Measurements from ENCODE around the gene AP2A2. TPM values are rescaled to one million over a fixed set of nuclear protein-coding genes. Genes with fewer than 3 reads are reported as not detected.

AP2A2 gene
- total RNA-seq, 1 experiment from 2014 or later: 123 TPM

- ATAC-seq (no peak), DNase-seq (ENCODE audit: low read depth, low spot score) (no peak)
- CTCF ChIA-PET: no interaction called here
- no peaks in the 10 kb centered on the region for H3K4me1 ChIP-seq (ENCODE audit: control insufficient read depth, insufficient read depth, low read length)
- no TSS peak for BruUV-seq (replicated peaks)
- intact Hi-C loops (cut with micrococcal nuclease; ENCODE audit: unreplicated experiment): no loop called here
- no peak overlapping the region for H3K27ac ChIP-seq (ENCODE audit: low read length)
- in situ Hi-C loops (cut with HindIII; ENCODE audit: low pct_unique_long_range_greater_than_20kb, low sequenced_read_pairs): no loop called here
- H3K9me3 ChIP-seq (ENCODE audit: control insufficient read depth, insufficient read depth, low read depth, low read length): no peaks in the 10 kb centered on the region
- no peak overlapping the region for H3K4me3 ChIP-seq (ENCODE audit: low read depth in 2 of 2, low read length in 2 of 2)
- H3K27me3 ChIP-seq (ENCODE audit: control insufficient read depth, insufficient read depth, low read length): no peaks in the 10 kb centered on the region
- H3K36me3 ChIP-seq (ENCODE audit: control insufficient read depth, insufficient read depth, low read length): no peaks in the 10 kb centered on the region; the same call in 1 of the 2 replicates
- POLR2A ChIA-PET: no interaction called here
- TF ChIP-seq, protein P1, sequence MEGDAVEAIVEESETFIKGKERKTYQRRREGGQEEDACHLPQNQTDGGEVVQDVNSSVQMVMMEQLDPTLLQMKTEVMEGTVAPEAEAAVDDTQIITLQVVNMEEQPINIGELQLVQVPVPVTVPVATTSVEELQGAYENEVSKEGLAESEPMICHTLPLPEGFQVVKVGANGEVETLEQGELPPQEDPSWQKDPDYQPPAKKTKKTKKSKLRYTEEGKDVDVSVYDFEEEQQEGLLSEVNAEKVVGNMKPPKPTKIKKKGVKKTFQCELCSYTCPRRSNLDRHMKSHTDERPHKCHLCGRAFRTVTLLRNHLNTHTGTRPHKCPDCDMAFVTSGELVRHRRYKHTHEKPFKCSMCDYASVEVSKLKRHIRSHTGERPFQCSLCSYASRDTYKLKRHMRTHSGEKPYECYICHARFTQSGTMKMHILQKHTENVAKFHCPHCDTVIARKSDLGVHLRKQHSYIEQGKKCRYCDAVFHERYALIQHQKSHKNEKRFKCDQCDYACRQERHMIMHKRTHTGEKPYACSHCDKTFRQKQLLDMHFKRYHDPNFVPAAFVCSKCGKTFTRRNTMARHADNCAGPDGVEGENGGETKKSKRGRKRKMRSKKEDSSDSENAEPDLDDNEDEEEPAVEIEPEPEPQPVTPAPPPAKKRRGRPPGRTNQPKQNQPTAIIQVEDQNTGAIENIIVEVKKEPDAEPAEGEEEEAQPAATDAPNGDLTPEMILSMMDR (IDR thresholded peaks at IDR 0.05): no peak
- TF ChIP-seq POLR2AphosphoS5 (IDR thresholded peaks at IDR 0.05; ENCODE audit: low read depth, low read length): no peak
- TF ChIP-seq SIN3A (IDR thresholded peaks at IDR 0.05; ENCODE audit: borderline replicate concordance, insufficient read depth, low read depth, low read length): no peak
- TF ChIP-seq, protein P2, sequence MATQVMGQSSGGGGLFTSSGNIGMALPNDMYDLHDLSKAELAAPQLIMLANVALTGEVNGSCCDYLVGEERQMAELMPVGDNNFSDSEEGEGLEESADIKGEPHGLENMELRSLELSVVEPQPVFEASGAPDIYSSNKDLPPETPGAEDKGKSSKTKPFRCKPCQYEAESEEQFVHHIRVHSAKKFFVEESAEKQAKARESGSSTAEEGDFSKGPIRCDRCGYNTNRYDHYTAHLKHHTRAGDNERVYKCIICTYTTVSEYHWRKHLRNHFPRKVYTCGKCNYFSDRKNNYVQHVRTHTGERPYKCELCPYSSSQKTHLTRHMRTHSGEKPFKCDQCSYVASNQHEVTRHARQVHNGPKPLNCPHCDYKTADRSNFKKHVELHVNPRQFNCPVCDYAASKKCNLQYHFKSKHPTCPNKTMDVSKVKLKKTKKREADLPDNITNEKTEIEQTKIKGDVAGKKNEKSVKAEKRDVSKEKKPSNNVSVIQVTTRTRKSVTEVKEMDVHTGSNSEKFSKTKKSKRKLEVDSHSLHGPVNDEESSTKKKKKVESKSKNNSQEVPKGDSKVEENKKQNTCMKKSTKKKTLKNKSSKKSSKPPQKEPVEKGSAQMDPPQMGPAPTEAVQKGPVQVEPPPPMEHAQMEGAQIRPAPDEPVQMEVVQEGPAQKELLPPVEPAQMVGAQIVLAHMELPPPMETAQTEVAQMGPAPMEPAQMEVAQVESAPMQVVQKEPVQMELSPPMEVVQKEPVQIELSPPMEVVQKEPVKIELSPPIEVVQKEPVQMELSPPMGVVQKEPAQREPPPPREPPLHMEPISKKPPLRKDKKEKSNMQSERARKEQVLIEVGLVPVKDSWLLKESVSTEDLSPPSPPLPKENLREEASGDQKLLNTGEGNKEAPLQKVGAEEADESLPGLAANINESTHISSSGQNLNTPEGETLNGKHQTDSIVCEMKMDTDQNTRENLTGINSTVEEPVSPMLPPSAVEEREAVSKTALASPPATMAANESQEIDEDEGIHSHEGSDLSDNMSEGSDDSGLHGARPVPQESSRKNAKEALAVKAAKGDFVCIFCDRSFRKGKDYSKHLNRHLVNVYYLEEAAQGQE (IDR thresholded peaks at IDR 0.05; ENCODE audit: insufficient read depth in 1 of 2, low read depth in 2 of 2, low read length in 1 of 2): no peak
- no peak for TF ChIP-seq TCF7L2 (IDR thresholded peaks at IDR 0.05; ENCODE audit: low read depth, low read length)
Measured at GRCh38 chr11:1014276-1014675, 88.6 kb downstream of the AP2A2 start.

DNA sequence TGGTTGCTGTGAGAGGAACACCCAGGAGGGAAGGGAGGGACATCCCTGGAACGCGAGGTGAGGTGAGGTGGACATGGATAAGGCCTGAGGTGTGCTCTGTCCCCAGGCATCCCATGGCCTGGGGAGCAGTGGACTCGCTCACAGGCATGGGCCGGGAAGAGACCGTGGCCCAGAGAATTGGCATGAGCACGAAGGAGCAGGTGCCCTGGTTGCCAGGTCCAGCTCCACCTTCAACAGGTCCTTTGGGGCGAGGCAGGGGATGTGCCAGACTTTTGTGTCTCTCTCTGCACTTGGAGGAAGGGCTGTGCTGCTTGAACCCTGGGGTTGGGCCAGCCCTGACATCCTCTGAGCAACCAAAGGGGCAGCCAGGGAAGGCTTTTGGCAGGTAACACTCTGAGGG is 89.4 kb downstream of the AP2A2 start:
- POLR2A ChIA-PET: no interaction called here

More for the DNA sequence above, 89.4 kb downstream of the AP2A2 start:
- no peak for DNase-seq (ENCODE audit: low read depth, low spot score)
- Histone ChIP-seq H3K27ac (ENCODE audit: low read length) (no peak overlapping the region), H3K27me3 (ENCODE audit: control insufficient read depth, insufficient read depth, low read length) (no peaks in the 10 kb centered on the region), H3K4me1 (ENCODE audit: control insufficient read depth, insufficient read depth, low read length) (no peaks in the 10 kb centered on the region), H3K36me3 (ENCODE audit: control insufficient read depth, insufficient read depth, low read length) (no peaks in the 10 kb centered on the region; the same call in 1 of the 2 replicates), H3K9me3 (ENCODE audit: control insufficient read depth, insufficient read depth, low read depth, low read length) (no peaks in the 10 kb centered on the region), H3K4me3 (ENCODE audit: low read depth in 2 of 2, low read length in 2 of 2) (no peak overlapping the region)
- no TSS peak for BruUV-seq (replicated peaks)
- intact Hi-C loops (cut with micrococcal nuclease; ENCODE audit: unreplicated experiment) (no loop called here), in situ Hi-C loops (cut with HindIII; ENCODE audit: low pct_unique_long_range_greater_than_20kb, low sequenced_read_pairs) (no loop called here)
- TF ChIP-seq, protein P2 (IDR thresholded peaks at IDR 0.05; ENCODE audit: insufficient read depth in 1 of 2, low read depth in 2 of 2, low read length in 1 of 2): no peak
- no peak for TF ChIP-seq SIN3A (IDR thresholded peaks at IDR 0.05; ENCODE audit: borderline replicate concordance, insufficient read depth, low read depth, low read length)
- no peak for TF ChIP-seq POLR2AphosphoS5 (IDR thresholded peaks at IDR 0.05; ENCODE audit: low read depth, low read length)
- no peak for TF ChIP-seq TCF7L2 (IDR thresholded peaks at IDR 0.05; ENCODE audit: low read depth, low read length)
- TF ChIP-seq, protein P1 (IDR thresholded peaks at IDR 0.05): no peak
- no peak for ATAC-seq
- CTCF ChIA-PET: no interaction called here
